Measurements from ENCODE around the gene MTERF4.

DNA sequence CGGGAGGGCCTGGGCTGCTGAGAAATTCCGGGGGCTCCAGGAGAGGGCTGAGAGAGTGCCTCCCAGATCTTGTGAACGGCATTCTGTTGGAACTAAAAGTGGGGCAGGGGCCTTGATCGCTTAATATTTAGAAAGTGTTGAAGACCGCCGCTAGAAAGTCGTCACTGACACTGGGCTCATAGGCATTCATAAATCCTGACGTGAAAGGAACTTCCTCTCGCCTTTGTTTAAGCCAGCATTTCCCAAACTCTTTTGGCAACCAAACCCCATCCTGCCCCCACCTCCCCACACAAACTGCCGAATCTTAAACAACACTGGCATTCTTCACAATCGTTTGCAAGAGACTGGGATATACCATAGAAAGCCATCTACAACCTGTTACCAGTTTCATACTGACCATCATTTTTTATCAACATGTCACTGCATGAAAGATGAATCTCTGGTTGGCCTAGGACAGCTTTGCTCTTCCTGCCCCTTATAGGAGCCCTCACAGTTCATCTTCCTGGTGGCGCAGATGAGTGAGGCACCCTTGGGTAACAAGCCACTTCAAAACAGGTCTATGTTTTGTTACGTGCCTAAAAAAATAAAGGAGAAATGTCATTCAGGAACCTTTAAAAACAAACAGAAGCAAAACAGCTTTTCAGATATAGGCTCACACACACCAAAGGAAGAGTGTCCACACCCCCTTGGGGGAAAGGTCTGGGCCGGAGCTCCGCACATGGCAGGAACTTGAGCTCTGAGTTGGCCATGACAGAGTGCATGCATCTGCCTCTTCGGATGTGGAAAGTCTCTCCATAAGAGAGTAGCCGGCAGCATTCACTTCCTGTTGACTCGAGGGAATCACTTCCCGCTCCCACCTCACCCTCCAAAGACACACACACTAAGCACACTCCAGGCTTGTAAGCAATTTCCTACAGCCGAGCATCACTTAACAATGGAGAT lies 13.0 kb downstream of the MTERF4 start:
- TF ChIP-seq POLR2A (IDR thresholded peaks at IDR 0.05): no peak
- TF ChIP-seq, protein P1, sequence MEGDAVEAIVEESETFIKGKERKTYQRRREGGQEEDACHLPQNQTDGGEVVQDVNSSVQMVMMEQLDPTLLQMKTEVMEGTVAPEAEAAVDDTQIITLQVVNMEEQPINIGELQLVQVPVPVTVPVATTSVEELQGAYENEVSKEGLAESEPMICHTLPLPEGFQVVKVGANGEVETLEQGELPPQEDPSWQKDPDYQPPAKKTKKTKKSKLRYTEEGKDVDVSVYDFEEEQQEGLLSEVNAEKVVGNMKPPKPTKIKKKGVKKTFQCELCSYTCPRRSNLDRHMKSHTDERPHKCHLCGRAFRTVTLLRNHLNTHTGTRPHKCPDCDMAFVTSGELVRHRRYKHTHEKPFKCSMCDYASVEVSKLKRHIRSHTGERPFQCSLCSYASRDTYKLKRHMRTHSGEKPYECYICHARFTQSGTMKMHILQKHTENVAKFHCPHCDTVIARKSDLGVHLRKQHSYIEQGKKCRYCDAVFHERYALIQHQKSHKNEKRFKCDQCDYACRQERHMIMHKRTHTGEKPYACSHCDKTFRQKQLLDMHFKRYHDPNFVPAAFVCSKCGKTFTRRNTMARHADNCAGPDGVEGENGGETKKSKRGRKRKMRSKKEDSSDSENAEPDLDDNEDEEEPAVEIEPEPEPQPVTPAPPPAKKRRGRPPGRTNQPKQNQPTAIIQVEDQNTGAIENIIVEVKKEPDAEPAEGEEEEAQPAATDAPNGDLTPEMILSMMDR (IDR thresholded peaks at IDR 0.05): no peak
